ENCODE measurements around the gene BRME1.

The BRME1 gene

DNA sequence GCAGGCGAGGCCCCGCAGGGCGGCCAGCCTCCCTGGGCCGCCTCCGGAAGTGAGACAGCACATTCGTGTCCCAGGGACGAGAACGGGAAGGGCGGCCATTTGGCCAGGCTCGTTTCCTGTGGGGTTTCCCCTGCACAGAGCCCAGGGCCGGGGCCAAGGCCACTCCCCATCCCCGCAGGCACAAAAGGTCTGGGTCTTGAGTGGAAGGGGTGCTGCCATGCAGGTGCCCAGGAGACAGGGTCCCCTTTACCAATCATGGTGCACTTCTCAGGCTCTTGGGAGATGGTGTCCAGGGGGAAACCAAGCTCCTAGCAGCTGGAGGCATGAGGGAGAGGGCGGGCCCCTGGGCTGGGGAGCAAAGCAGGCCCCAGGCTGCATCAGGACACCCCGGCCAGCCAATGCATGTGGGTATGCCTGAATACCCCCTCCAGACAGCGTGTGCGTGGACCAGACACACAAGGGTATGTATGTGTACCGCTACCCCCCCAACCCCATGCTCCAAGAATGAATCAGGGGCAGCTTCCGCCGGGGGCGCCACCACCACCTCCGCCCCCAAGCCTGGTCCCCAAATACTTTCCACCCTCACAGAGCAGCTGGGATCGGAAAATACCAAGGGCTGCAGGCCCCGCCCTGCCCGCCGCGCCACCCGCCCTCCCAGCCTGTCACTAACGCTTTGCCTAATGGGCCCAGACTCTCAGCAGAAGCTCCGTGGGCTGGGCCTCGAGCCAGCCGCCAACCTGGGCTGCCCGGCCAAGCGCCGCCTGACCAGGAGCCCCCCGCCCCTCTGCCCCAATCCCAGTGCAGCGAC is 66.6 kb downstream of the BRME1 start:
- POLR2A ChIA-PET = interaction anchor here (0.5 to 12.6 kb wide), 13 partner anchors 11 to 1210 kb away, joined by 3 to 555 read pairs (median 3); partner anchors contain the start of genes RFX1 and ZSWIM4
- H3K9me3 ChIP-seq (ENCODE audit: control extremely low read depth in 1 of 5, control insufficient read depth in 4 of 5, insufficient read depth in 2 of 5, low read depth in 1 of 5, low read length in 4 of 5) = no peaks in the 10 kb centered on the region
- H3K27me3 ChIP-seq (replicated peaks in 2 of 5; ENCODE audit: control insufficient read depth in 4 of 5, insufficient read depth in 5 of 5, low read length in 4 of 5) = no peaks in the 10 kb centered on the region
- peak overlapping the region; percentile 97 to 98 for H3K27ac ChIP-seq (ENCODE audit: insufficient read depth in 1 of 2, low read depth in 1 of 2, low read length in 2 of 2, poor library complexity in 1 of 2, severe bottlenecking in 2 of 2)
- peaks cover 0 to 18% (median 7%) of the 10 kb centered on the region in 4 experiments for H3K36me3 ChIP-seq (ENCODE audit: control insufficient read depth in 4 of 4, insufficient read depth in 4 of 4, low read length in 3 of 4)
- CTCF ChIA-PET = interaction anchor here (0.6 to 10.5 kb wide), 6 partner anchors 15 to 46 kb away, joined by 3 to 147 read pairs (median 4); partner anchors contain the start of gene ZSWIM4
- peaks cover 10 to 89% (median 85%) of the 10 kb centered on the region in 4 experiments for H3K4me1 ChIP-seq (ENCODE audit: control extremely low read depth in 1 of 4, control insufficient read depth in 4 of 4, insufficient read depth in 4 of 4, low read length in 3 of 4)
- peak; percentile 78 to 95 (median 93) for DNase-seq
- WGBS (ENCODE audit: insufficient coverage) = under 1% methylated on average over 27 of the region's 36 CpGs
- H3K4me3 ChIP-seq (ENCODE audit: control insufficient read depth in 1 of 7, extremely low read depth in 1 of 7, insufficient read depth in 4 of 7, low read depth in 2 of 7, low read length in 6 of 7) = peak overlapping the region; percentile 45 to 97 (median 86)

GRCh38 chr19:13838435-13839129 is 67.3 kb downstream of the BRME1 start:
- peak in 1 of 3 donors; percentile 75 for DNase-seq
- Histone ChIP-seq H3K4me3 (ENCODE audit: control insufficient read depth in 1 of 7, extremely low read depth in 1 of 7, insufficient read depth in 4 of 7, low read depth in 2 of 7, low read length in 6 of 7) (peak overlapping the region; percentile 11 to 97 (median 86)), H3K4me1 (ENCODE audit: control extremely low read depth in 1 of 4, control insufficient read depth in 4 of 4, insufficient read depth in 4 of 4, low read length in 3 of 4) (peaks cover 12 to 89% (median 85%) of the 10 kb centered on the region in 4 experiments), H3K27ac (ENCODE audit: insufficient read depth in 1 of 2, low read depth in 1 of 2, low read length in 2 of 2, poor library complexity in 1 of 2, severe bottlenecking in 2 of 2) (peak overlapping the region; percentile 97 to 98), H3K9me3 (ENCODE audit: control extremely low read depth in 1 of 5, control insufficient read depth in 4 of 5, insufficient read depth in 2 of 5, low read depth in 1 of 5, low read length in 4 of 5) (no peaks in the 10 kb centered on the region), H3K27me3 (replicated peaks in 2 of 5; ENCODE audit: control insufficient read depth in 4 of 5, insufficient read depth in 5 of 5, low read length in 4 of 5) (no peaks in the 10 kb centered on the region), H3K36me3 (ENCODE audit: control insufficient read depth in 4 of 4, insufficient read depth in 4 of 4, low read length in 3 of 4) (peaks cover 0 to 25% (median 10%) of the 10 kb centered on the region in 4 experiments)
- CTCF ChIA-PET = interaction anchor here (0.6 to 10.5 kb wide), 6 partner anchors 14 to 45 kb away, joined by 3 to 147 read pairs (median 4); partner anchors contain the start of gene ZSWIM4
- POLR2A ChIA-PET = interaction anchor here (0.7 to 12.6 kb wide), 8 partner anchors 12 to 1209 kb away, joined by 3 to 555 read pairs (median 4); partner anchors contain the start of genes RFX1 and ZSWIM4
- WGBS (ENCODE audit: insufficient coverage) = 32% methylated on average over 6 of the region's 18 CpGs

GRCh38 chr19:13835791-13836723 is 69.9 kb downstream of the BRME1 start:
- no peaks in the 10 kb centered on the region for H3K9me3 ChIP-seq (ENCODE audit: control extremely low read depth in 1 of 5, control insufficient read depth in 4 of 5, insufficient read depth in 2 of 5, low read depth in 1 of 5, low read length in 4 of 5)
- ChIA-PET POLR2A (interaction anchor here (0.6 to 12.6 kb wide), 17 partner anchors 8 to 832 kb away, joined by 3 to 555 read pairs (median 6); partner anchors contain the start of genes C19orf53 and ZSWIM4), CTCF (interaction anchor here (0.7 to 10.5 kb wide), 12 partner anchors 11 to 52 kb away, joined by 3 to 147 read pairs (median 5); no protein-coding TSS in a partner anchor)
- peak overlapping the region; percentile 79 to 89 for H3K27ac ChIP-seq (ENCODE audit: insufficient read depth in 1 of 2, low read depth in 1 of 2, low read length in 2 of 2, poor library complexity in 1 of 2, severe bottlenecking in 2 of 2)
- H3K36me3 ChIP-seq (ENCODE audit: control insufficient read depth in 4 of 4, insufficient read depth in 4 of 4, low read length in 3 of 4) = peaks cover 0 to 26% (median 11%) of the 10 kb centered on the region in 4 experiments
- peaks cover 12 to 79% (median 76%) of the 10 kb centered on the region in 4 experiments for H3K4me1 ChIP-seq (ENCODE audit: control extremely low read depth in 1 of 4, control insufficient read depth in 4 of 4, insufficient read depth in 4 of 4, low read length in 3 of 4)
- DNase-seq = peak in 2 of 3 donors; percentile 93 to 95
- H3K4me3 ChIP-seq (ENCODE audit: control insufficient read depth in 1 of 7, extremely low read depth in 1 of 7, insufficient read depth in 4 of 7, low read depth in 2 of 7, low read length in 6 of 7) = peak overlapping the region in 5 of 7 experiments; percentile 39 to 71 (median 44)
- H3K27me3 ChIP-seq (replicated peaks in 2 of 5; ENCODE audit: control insufficient read depth in 4 of 5, insufficient read depth in 5 of 5, low read length in 4 of 5) = no peaks in the 10 kb centered on the region
- 6% methylated on average over 14 of the region's 21 CpGs for WGBS (ENCODE audit: insufficient coverage)

- 94% methylated on average over 5 of the region's 14 CpGs for WGBS (ENCODE audit: insufficient coverage)
- DNase-seq = peak in 1 of 3 donors; percentile 74
- peak overlapping the region; percentile 34 to 89 for H3K27ac ChIP-seq (ENCODE audit: insufficient read depth in 1 of 2, low read depth in 1 of 2, low read length in 2 of 2, poor library complexity in 1 of 2, severe bottlenecking in 2 of 2)
- peak overlapping the region in 5 of 7 experiments; percentile 27 to 64 (median 52) for H3K4me3 ChIP-seq (ENCODE audit: control insufficient read depth in 1 of 7, extremely low read depth in 1 of 7, insufficient read depth in 4 of 7, low read depth in 2 of 7, low read length in 6 of 7)
- CTCF ChIA-PET = interaction anchor here (0.7 to 10.5 kb wide), 9 partner anchors 10 to 119 kb away, joined by 3 to 147 read pairs (median 3); no protein-coding TSS in a partner anchor
- POLR2A ChIA-PET = interaction anchor here (0.7 to 12.6 kb wide), 8 partner anchors 9 to 729 kb away, joined by 3 to 555 read pairs (median 4); partner anchors contain the start of gene ZSWIM4
- H3K36me3 ChIP-seq (ENCODE audit: control insufficient read depth in 4 of 4, insufficient read depth in 4 of 4, low read length in 3 of 4) = peaks cover 0 to 38% (median 16%) of the 10 kb centered on the region in 4 experiments
- no peaks in the 10 kb centered on the region for H3K9me3 ChIP-seq (ENCODE audit: control extremely low read depth in 1 of 5, control insufficient read depth in 4 of 5, insufficient read depth in 2 of 5, low read depth in 1 of 5, low read length in 4 of 5)
- no peaks in the 10 kb centered on the region for H3K27me3 ChIP-seq (replicated peaks in 2 of 5; ENCODE audit: control insufficient read depth in 4 of 5, insufficient read depth in 5 of 5, low read length in 4 of 5)
- peaks cover 9 to 65% (median 62%) of the 10 kb centered on the region in 4 experiments for H3K4me1 ChIP-seq (ENCODE audit: control extremely low read depth in 1 of 4, control insufficient read depth in 4 of 4, insufficient read depth in 4 of 4, low read length in 3 of 4)
These were observed 71.5 kb downstream of the BRME1 start for GRCh38 chr19:13834244-13835069.

DNA sequence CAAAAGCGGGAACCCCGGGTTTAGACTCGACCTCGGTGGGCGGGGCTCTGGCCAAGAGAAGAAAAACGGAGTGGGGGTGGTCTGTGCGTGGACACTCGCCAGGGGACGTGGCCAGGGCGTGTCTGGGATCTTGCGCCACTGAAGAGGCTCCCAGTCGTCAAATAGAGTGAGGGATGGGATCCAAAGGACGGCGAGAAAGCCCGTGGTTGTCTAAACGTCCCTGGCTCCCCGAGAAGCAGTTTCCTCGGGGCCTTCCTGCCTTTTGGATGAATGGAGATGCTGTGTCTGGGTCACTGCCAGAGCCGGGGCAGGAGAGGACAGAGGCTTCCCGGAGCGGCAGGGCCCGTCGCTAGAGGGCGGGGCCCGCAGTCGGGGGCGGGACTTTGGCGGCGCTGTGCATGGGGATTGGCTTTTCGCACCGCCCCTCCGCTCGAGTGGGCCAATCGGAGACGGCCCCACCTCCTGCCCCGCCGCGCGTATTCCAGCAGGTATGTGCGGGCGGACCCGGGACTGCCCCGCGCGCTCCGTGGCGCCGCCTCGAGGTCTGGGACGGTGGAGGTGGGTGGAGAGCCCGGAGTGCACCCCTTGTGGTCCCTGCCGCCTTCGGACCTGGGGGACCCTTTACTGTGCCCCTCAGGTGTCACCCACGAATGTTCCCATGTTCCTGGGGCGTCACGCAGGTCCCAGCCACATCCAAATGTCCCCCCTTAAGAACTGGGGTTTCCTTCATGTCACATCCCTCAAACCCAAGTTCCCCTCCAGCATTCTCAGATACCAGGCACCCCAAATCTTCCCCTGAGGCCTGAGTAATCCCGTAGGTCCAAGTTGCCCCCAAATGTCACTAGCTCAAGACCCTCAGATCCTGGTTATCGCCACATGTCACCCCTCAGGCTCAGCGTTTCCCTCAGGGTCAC is 72.3 kb downstream of the BRME1 start:
- peaks cover 8 to 56% (median 53%) of the 10 kb centered on the region in 4 experiments for H3K4me1 ChIP-seq (ENCODE audit: control extremely low read depth in 1 of 4, control insufficient read depth in 4 of 4, insufficient read depth in 4 of 4, low read length in 3 of 4)
- POLR2A ChIA-PET = interaction anchor here (0.6 to 12.6 kb wide), 10 partner anchors 8 to 552 kb away, joined by 3 to 555 read pairs (median 4); partner anchors contain the start of gene ZSWIM4
- CTCF ChIA-PET = interaction anchor here (0.7 to 10.5 kb wide), 7 partner anchors 10 to 119 kb away, joined by 3 to 147 read pairs (median 3); no protein-coding TSS in a partner anchor
- no peaks in the 10 kb centered on the region for H3K27me3 ChIP-seq (replicated peaks in 2 of 5; ENCODE audit: control insufficient read depth in 4 of 5, insufficient read depth in 5 of 5, low read length in 4 of 5)
- H3K27ac ChIP-seq (ENCODE audit: insufficient read depth in 1 of 2, low read depth in 1 of 2, low read length in 2 of 2, poor library complexity in 1 of 2, severe bottlenecking in 2 of 2) = peak overlapping the region; percentile 34 to 76
- H3K36me3 ChIP-seq (ENCODE audit: control insufficient read depth in 4 of 4, insufficient read depth in 4 of 4, low read length in 3 of 4) = peaks cover 0 to 42% (median 17%) of the 10 kb centered on the region in 4 experiments
- no peaks in the 10 kb centered on the region for H3K9me3 ChIP-seq (ENCODE audit: control extremely low read depth in 1 of 5, control insufficient read depth in 4 of 5, insufficient read depth in 2 of 5, low read depth in 1 of 5, low read length in 4 of 5)
- H3K4me3 ChIP-seq (ENCODE audit: control insufficient read depth in 1 of 7, extremely low read depth in 1 of 7, insufficient read depth in 4 of 7, low read depth in 2 of 7, low read length in 6 of 7) = peak overlapping the region; percentile 17 to 64 (median 34)
- WGBS (ENCODE audit: insufficient coverage) = 7% methylated on average over 52 of the region's 59 CpGs
- DNase-seq = peak; percentile 92 to 96 (median 95)
